HG02943 (cell line): ENCODE results near the gene RGS14.
A peak's percentile ranks its signal among the peaks of the same experiment; 100 is the strongest.
"Not testable (repeated sequence)": the region's sequence is repeated elsewhere in the genome, so short reads cannot be mapped to it uniquely, and the experiment has no call there.

ENCODE experiments used
- ATAC-seq: cut with Tn5 transposase; IDR thresholded peaks from one replicate; pipeline ENCODE4 v1.9.1; 2021; ENCODE audit warnings: mild to moderate bottlenecking, low read depth, moderate library complexity; ENCODE audit not compliant: unreplicated experiment

RGS14 gene

GRCh38 chr5:177344891-177345290 lies 12.8 kb upstream of the RGS14 start:
- no peak for ATAC-seq

GRCh38 chr5:177346820-177347219 lies 10.9 kb upstream of the RGS14 start:
- no peak for ATAC-seq

DNA sequence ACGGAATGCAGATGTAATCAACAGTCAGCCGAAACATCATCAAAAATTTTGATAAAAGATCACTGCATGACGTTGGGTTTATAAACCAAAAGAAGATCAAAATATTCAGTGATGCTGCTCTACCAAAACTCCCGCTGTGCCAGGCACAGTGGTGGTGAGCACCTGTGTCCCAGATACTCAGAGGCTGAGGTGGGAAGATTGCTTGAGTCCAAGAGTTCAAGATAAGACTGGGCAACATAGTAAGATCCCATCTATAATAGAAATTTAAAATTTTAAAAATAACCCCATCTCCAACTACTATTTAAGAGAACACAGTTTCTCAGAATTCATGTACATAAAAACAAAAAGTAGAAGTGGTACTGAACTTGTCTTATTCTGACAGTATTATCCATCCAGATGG lies 10.0 kb upstream of the RGS14 start:
- no peak for ATAC-seq

GRCh38 chr5:177349362-177349647 lies 8.4 kb upstream of the RGS14 start:
- no peak for ATAC-seq

DNA sequence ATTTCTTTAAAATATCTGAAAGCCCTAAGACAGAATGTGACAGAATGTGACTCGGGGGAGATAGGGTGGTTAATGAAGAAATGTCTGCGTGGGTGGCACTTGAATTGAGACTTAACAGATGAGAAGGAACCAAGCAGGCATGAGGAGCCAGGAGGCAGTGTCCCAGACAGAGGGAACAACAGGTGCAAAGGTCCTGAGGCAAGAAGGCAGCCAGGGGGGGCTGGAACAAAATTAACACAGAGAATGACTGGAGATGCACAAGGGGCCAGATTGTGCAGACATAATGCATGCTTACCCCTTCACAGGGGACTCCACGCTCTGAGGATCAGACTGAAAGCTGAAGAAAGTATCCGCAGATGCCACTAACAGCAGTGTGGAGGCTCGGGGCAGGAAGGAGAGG lies 8.0 kb upstream of the RGS14 start:
- ATAC-seq, result no peak

- peak; percentile 9 for ATAC-seq
Observed at GRCh38 chr5:177350776-177351391, 6.8 kb upstream of the RGS14 start.

GRCh38 chr5:177351392-177352329 lies 6.1 kb upstream of the RGS14 start, which contains the start of gene LMAN2:
TSS of gene LMAN2 (minus strand) at chr5:177351668. CDS start at chr5:177351647, 21 bp downstream.
- peak; percentile 84 for ATAC-seq

DNA sequence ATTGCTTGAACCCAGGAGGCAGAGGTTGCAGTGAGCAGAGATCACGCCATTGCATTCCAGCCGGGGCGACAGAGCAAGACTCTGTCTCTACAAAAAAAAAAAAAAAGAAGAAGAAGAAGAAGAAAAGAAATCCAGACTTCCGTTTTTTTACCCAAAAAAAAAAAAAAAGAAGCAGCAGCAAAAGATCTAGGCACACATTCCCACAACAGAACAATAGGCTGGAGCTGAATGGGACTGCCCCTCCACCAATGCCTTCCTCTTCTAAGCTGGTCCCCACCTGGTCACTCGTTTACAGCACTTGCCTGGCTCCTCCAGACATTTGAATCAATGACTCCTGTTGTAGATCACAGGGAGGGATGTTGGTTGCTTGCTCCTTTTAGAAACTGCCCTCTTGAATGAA lies 4.6 kb upstream of the RGS14 start:
- no peak for ATAC-seq

DNA sequence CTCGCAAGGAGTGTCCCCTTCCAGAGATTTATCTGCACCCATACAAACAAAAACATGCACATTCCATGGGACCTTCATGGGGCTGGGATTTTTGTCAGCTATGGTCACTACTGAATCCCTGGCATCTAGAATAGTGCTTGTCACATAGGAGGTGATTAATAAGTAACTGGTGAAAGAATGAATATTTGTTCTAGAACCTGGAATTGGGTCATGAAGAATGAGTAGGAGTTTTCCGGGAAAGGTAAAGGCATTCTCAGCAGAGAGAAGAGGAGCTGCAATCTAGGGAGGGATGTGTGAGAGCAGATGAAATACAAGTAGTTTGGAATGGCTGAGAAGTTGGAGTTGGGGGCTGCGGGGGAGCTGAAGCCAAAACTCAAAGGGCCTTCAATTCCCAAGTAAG lies 3.5 kb upstream of the RGS14 start:
- ATAC-seq, result no peak

- ATAC-seq, result no peak
Observed at GRCh38 chr5:177354711-177355110, 3.0 kb upstream of the RGS14 start.

DNA sequence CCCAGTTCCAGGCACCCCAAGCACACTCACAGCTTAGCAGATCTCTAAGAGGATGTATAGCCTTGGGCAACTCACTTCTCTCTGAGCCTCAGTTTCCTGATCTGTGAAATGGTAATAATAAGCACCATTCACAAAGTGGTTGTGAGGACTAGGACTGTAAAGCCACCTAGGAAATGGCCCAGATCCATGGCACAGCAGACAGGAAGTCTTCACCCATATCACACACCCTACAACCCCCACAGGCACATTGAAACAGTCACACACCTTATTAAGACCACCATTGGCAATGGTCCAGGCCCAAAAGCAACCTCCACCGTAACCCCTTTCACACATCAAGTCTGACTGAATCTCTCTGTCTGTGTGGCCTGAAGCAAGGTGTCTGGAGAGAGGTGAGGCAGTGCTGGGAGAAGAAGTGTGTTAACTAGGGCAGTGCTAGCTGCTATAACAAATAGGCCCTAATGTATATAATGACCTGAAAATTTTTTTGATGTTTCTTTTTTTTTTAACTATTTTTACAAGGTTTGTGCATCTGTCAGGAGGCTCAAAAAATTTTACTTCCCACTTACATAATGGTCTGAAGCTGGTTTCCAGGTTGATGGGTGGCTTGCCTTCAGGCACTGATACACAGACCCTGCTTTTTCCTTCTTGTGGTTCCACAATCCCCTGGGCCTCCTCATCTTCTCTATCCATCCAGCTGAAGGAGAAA lies 2.4 kb upstream of the RGS14 start:
- ATAC-seq, result no peak

GRCh38 chr5:177355868-177356168 lies 1.9 kb upstream of the RGS14 start:
- ATAC-seq, result no peak

GRCh38 chr5:177356746-177357145 lies 978 bp upstream of the RGS14 start:
- no peak for ATAC-seq

GRCh38 chr5:177357146-177357458 lies 622 bp upstream of the RGS14 start:
- no peak for ATAC-seq

GRCh38 chr5:177358370-177358819 lies 671 bp downstream of the RGS14 start:
- ATAC-seq, result no peak

GRCh38 chr5:177359451-177359851 lies 1.7 kb downstream of the RGS14 start:
- ATAC-seq, result no peak

- ATAC-seq, result no peak
Observed at GRCh38 chr5:177359860-177360259, 2.1 kb downstream of the RGS14 start.

DNA sequence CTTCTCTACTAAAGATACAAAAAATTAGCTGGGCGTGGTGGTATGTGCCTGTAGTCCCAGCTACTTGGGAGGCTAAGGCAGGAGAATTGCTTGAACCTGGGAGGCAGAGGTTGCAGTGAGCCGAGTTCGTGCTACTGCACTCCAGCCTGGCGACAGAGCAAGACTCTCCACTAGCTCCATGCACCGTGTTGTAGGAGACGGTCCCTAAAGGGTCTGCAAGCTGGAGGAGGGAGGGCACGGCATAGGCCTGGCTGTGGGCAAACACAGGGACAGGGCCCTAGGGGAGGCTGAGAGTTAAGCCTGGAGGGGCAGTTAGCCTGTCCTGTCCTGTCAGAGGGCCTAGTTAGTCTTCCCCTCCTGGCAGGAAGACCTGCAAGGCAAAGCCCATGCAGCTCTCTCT lies 3.0 kb downstream of the RGS14 start:
- not testable (repeated sequence) for ATAC-seq

- ATAC-seq, result no peak
Observed at GRCh38 chr5:177361418-177362291, 3.9 kb downstream of the RGS14 start.

DNA sequence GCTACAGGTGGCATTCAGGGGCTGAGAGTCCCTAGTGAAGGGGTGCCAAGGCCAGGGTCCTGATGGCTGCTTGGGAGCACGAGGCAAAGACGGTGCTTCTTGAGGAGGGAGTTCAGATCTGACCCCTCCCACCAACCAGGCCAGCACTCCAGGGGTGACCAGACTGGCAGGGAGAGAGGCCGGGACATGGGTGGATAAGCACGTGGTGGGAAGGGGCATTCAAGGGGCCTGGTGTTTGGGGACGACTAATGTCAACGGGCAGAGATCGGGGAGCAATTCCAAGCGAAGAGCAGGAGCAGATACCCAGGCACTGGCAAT lies 4.5 kb downstream of the RGS14 start:
- ATAC-seq, result no peak
